Suprapubic skin (tissue), 4 donors: ENCODE measurements around the gene SENP6.

Experiments
- EP300 ChIP-seq: sonication (generic); formaldehyde crosslinking; IDR thresholded peaks from one replicate; pipeline ENCODE4 v1.6.1; 2017; ENCODE audit warnings: antibody characterized with exemption
- POLR2A ChIP-seq, 2 donors: fragments of 450-650 bp; IDR thresholded peaks; one replicate each; pipeline ENCODE4 v1.6.1; 2017; ENCODE audit warnings: antibody characterized with exemption in 2 of 2, mild to moderate bottlenecking in 2 of 2, moderate library complexity in 2 of 2
- POLR2AphosphoS5 ChIP-seq, 3 donors: sonication (generic); formaldehyde crosslinking; IDR thresholded peaks; one replicate each; pipeline ENCODE4 v1.6.1; 2017; ENCODE audit warnings: antibody characterized with exemption in 3 of 3
- TF ChIP-seq, protein P1 (sequence below), 2 donors: fragments of 200-600 bp in 1 of 2; fragments of 450-650 bp in 1 of 2; sonication (generic) in 1 of 2; IDR thresholded peaks; one replicate each; pipeline ENCODE4 v1.5.1; 2016 to 2019; ENCODE audit warnings: antibody characterized with exemption in 2 of 2, mild to moderate bottlenecking in 1 of 2, moderate library complexity in 1 of 2

DNA sequence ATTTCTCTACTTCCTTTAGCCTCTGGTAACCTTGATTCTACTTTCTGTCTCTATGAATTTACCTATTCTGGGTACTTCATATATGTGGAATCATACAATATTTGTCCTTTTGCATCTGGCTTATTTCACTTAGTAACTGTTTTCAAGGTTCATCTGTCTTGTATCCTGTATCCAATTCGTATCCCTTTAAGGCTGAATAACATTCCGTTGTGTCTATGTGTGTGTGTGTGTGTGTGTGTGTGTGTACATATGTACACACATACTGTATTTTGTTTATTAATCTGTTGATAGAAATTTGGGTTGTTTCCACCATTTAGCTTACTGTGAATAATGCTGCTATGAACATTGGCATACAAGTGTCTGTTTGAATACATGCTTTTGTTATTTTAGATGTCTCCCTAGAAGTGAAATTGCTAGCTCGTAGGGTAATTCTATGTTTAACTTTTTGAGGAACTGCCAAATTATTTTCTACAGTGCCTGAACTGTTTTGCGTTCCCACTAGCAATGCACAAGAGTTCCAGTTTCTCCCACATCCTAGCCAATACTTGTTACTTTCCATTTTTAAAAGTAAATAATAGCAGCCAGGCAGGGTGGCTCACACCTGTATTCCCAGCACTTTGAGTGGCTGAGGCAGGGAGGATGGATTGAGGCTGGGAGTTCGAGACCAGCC lies 17.7 kb downstream of the SENP6 start:
- TF ChIP-seq, protein P1, sequence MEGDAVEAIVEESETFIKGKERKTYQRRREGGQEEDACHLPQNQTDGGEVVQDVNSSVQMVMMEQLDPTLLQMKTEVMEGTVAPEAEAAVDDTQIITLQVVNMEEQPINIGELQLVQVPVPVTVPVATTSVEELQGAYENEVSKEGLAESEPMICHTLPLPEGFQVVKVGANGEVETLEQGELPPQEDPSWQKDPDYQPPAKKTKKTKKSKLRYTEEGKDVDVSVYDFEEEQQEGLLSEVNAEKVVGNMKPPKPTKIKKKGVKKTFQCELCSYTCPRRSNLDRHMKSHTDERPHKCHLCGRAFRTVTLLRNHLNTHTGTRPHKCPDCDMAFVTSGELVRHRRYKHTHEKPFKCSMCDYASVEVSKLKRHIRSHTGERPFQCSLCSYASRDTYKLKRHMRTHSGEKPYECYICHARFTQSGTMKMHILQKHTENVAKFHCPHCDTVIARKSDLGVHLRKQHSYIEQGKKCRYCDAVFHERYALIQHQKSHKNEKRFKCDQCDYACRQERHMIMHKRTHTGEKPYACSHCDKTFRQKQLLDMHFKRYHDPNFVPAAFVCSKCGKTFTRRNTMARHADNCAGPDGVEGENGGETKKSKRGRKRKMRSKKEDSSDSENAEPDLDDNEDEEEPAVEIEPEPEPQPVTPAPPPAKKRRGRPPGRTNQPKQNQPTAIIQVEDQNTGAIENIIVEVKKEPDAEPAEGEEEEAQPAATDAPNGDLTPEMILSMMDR (IDR thresholded peaks at IDR 0.05), result no peak
- TF ChIP-seq POLR2A (IDR thresholded peaks at IDR 0.05) (no peak), EP300 (no peak), POLR2AphosphoS5 (IDR thresholded peaks at IDR 0.05) (no peak)
